ENCODE measurements around the gene BUD31. TPM values are rescaled to one million over a fixed set of nuclear protein-coding genes. Genes with fewer than 3 reads are reported as not detected.

The BUD31 gene
- total and polyA plus RNA-seq, 2 of the 13 experiments (the other 11 are each of a cell fraction or from before 2014, with no cell fraction given) = 35.1 to 79.1 TPM

DNA sequence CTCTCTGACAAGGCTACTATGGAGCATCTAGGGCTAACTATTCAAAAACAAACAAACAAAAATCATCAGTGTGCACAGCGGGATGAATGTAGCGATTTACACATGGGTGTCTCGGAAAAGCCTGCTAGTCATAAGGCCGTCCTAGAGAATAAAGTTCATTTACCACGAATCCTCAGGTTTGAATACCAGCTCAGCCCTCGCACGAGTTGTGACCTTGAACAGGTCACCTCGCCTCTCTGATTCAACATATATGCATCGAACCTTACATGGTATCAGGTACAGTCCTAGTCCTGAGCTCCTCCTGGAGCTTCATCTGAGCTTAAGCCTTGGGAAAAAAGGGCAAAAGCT is 56.6 kb downstream of the BUD31 start (continued):
- TF ChIP-seq, protein P1, sequence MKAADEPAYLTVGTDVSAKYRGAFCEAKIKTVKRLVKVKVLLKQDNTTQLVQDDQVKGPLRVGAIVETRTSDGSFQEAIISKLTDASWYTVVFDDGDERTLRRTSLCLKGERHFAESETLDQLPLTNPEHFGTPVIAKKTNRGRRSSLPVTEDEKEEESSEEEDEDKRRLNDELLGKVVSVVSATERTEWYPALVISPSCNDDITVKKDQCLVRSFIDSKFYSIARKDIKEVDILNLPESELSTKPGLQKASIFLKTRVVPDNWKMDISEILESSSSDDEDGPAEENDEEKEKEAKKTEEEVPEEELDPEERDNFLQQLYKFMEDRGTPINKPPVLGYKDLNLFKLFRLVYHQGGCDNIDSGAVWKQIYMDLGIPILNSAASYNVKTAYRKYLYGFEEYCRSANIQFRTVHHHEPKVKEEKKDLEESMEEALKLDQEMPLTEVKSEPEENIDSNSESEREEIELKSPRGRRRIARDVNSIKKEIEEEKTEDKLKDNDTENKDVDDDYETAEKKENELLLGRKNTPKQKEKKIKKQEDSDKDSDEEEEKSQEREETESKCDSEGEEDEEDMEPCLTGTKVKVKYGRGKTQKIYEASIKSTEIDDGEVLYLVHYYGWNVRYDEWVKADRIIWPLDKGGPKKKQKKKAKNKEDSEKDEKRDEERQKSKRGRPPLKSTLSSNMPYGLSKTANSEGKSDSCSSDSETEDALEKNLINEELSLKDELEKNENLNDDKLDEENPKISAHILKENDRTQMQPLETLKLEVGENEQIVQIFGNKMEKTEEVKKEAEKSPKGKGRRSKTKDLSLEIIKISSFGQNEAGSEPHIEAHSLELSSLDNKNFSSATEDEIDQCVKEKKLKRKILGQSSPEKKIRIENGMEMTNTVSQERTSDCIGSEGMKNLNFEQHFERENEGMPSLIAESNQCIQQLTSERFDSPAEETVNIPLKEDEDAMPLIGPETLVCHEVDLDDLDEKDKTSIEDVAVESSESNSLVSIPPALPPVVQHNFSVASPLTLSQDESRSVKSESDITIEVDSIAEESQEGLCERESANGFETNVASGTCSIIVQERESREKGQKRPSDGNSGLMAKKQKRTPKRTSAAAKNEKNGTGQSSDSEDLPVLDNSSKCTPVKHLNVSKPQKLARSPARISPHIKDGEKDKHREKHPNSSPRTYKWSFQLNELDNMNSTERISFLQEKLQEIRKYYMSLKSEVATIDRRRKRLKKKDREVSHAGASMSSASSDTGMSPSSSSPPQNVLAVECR (CRISPR knock-in tag; IDR thresholded peaks at IDR 0.05; ENCODE audit: borderline replicate concordance) = no peak
- no peak for TF ChIP-seq RAD51 (IDR thresholded peaks at IDR 0.05; ENCODE audit: borderline replicate concordance)
- TF ChIP-seq ZNF34 (CRISPR knock-in tag; IDR thresholded peaks at IDR 0.05; ENCODE audit: borderline replicate concordance) = no peak
- no peak for TF ChIP-seq ARNT2 (CRISPR knock-in tag; IDR thresholded peaks at IDR 0.05; ENCODE audit: low read depth)
- TF ChIP-seq SP140L (CRISPR knock-in tag; IDR thresholded peaks at IDR 0.05; ENCODE audit: borderline replicate concordance) = 0 out of 2 replicates have a peak, but pooled peaks have one; percentile 0
- TF ChIP-seq SMYD3 (CRISPR knock-in tag; IDR thresholded peaks at IDR 0.05) = no peak
- no peak for TF ChIP-seq SP4 (CRISPR knock-in tag; IDR thresholded peaks at IDR 0.05)
- no peak for TF ChIP-seq ATF7 (IDR thresholded peaks at IDR 0.05)
- TF ChIP-seq ATF7 (CRISPR knock-in tag; IDR thresholded peaks at IDR 0.05) = no peak
- no peak for TF ChIP-seq ZBED4 (CRISPR knock-in tag; IDR thresholded peaks at IDR 0.05; ENCODE audit: borderline replicate concordance)
- 0 out of 2 replicates have a peak, but pooled peaks have one; percentile 2 for TF ChIP-seq KLF12 (CRISPR knock-in tag; IDR thresholded peaks at IDR 0.05; ENCODE audit: borderline replicate concordance)
- no peak for TF ChIP-seq MXI1 (IDR thresholded peaks at IDR 0.05; ENCODE audit: borderline replicate concordance, low read depth, low read length)
- no peak for TF ChIP-seq HOXA3 (CRISPR knock-in tag; IDR thresholded peaks at IDR 0.05)
- TF ChIP-seq SIX4 (CRISPR knock-in tag; IDR thresholded peaks at IDR 0.05) = 0 out of 2 replicates have a peak, but pooled peaks have one; percentile 1
- TF ChIP-seq, protein P2, sequence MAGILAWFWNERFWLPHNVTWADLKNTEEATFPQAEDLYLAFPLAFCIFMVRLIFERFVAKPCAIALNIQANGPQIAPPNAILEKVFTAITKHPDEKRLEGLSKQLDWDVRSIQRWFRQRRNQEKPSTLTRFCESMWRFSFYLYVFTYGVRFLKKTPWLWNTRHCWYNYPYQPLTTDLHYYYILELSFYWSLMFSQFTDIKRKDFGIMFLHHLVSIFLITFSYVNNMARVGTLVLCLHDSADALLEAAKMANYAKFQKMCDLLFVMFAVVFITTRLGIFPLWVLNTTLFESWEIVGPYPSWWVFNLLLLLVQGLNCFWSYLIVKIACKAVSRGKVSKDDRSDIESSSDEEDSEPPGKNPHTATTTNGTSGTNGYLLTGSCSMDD (CRISPR knock-in tag; IDR thresholded peaks at IDR 0.05) = no peak
- TF ChIP-seq POLR2A (IDR thresholded peaks at IDR 0.05; ENCODE audit: insufficient read depth in 1 of 2, low read depth in 2 of 2, low read length in 2 of 2) = no peak
- TF ChIP-seq MATR3 (CRISPR knock-in tag; IDR thresholded peaks at IDR 0.05) = no peak
- no peak for TF ChIP-seq TFDP1 (CRISPR knock-in tag; IDR thresholded peaks at IDR 0.05; ENCODE audit: borderline replicate concordance)
- TF ChIP-seq, protein P3, sequence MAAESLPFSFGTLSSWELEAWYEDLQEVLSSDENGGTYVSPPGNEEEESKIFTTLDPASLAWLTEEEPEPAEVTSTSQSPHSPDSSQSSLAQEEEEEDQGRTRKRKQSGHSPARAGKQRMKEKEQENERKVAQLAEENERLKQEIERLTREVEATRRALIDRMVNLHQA (CRISPR knock-in tag; IDR thresholded peaks at IDR 0.05) = no peak
- TF ChIP-seq TFE3 (CRISPR knock-in tag; IDR thresholded peaks at IDR 0.05) = no peak

Data from HepG2 (cell line).